HG03139 (cell line): Measurements from ENCODE around the gene MAN2A1.
A peak's percentile ranks its signal among the peaks of the same experiment; 100 is the strongest.
"Not testable (repeated sequence)": the region's sequence is repeated elsewhere in the genome, so short reads cannot be mapped to it uniquely, and the experiment has no call there.

ENCODE experiments used
- ATAC-seq: cut with Tn5 transposase; IDR thresholded peaks from one replicate; pipeline ENCODE4 v1.9.1; 2021; ENCODE audit not compliant: unreplicated experiment

The MAN2A1 gene

GRCh38 chr5:109750463-109750862, 60.7 kb downstream of the MAN2A1 start:
- no peak for ATAC-seq

DNA sequence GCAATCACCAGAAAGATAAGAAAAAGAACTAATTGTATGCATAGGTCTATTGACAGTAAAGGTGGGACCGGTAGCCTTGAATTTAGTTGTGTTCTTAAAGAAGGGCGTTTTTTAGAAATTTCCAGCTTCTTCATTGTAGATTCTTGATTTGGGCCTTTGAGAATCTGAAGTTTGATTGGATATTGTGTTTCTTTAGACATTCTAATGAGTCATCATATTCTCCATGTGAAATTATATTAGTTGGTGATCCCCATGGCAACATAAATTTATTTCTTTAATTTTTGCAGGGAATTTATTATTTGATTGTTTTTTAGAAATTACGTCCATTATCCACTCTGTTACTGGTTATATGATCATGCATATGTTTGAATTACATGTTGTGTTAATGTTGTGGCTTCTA, 63.6 kb downstream of the MAN2A1 start:
- no peak for ATAC-seq

DNA sequence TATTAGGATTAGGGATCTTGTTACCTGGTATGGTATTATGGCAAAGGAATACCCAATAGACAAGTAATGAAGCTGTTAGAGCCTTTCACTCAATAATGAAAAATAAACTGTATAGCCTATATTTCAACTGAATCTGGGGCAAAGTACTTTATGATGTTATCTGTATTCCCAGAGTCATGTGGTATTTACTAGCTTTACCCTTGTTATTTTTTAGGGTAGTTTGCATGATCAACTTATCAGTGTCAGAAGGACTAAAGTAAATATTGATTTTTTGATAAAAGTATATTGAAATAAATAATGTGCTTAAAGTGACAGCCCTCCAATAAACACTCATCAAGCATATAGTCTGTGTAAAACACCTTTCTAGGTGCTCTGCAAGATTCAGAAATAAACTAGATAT, 64.6 kb downstream of the MAN2A1 start:
- no peak for ATAC-seq

DNA sequence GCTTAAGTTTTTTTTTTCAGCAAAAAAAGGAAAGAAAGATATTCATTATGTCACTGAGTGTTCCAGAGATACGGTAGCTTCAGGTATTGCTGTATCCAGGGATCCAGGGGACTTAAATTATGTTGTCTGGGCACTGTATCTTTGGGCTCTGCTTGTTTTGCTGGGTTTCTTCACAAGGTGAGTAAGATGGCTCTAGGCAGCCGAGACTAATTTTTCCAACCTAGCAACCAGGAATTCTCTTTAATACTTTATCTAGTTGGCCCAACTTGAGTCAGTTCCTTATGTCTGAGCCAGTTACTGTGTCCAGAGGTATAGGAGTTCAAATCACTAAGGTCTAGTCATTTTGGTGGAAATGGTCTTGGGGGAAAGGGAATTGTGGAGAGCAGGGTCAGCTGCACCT, 66.0 kb downstream of the MAN2A1 start:
- no peak for ATAC-seq

DNA sequence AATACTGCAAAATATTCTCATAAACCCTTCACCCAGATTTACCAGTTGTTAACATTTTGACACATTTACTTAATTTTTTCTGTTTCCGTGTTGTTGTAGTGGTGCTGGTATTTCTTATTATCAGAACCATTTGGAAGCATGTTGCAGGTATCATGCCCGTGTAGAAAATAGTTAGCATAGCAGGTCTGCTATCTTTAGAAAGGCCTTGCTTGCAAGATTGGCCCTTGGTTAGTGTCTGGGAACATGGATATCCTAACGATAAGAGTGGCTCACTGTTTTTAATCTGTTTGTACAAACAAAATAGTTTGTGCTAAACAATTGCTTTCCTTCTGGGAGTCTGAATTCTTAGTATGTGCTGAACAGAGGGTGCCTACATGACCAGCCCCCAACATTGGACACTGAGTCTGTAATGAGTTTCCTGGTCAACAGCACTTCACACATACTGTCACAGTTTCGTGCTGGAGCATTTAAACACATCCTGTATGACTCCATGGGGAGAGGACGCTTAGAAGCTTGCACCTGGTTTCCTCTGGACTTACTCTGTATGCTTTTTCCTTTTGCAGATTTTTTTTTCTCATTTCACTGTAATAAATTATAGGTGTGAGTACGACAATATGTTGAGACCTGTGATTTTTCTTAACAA, 66.9 kb downstream of the MAN2A1 start:
- no peak for ATAC-seq

DNA sequence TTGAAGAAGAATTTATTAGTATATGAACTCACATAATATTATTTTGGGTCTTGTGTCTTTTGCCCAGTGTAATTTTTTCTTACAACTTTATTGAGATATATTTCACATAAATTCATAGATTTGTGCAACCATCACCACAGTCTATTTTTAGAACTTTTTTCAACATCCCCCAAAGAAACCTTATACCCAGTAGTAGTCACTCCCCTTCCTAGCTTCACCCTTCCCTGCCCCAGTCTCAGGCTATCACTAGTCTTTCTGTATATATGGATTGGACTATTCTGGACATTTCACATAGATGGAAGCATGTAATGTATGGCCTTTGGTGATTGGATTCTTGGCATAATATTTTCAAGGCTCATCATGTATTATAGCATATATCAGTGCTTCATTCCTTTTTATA, 67.8 kb downstream of the MAN2A1 start:
- no peak for ATAC-seq

DNA sequence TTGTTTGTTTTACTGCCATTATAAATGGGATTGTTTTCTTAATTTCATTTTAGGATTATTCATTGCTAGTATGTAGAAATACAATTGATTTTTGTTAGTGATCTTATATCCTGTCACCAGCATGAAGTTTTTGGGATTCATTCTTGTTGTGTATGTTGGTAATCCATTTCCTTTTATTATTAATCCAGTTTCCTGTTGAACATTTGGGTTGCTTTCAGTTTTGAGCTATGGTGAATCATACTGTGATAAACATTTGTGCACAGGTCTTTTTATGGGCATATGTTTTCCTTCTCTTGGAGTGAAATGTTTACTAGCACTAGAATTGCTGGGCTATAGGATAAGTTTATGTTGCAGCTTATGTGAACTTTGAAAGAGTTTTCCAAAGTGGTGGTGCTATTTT, 69.6 kb downstream of the MAN2A1 start:
- peak; percentile 65 for ATAC-seq

- not testable (repeated sequence) for ATAC-seq
These were observed 70.4 kb downstream of the MAN2A1 start for GRCh38 chr5:109760130-109760529.

DNA sequence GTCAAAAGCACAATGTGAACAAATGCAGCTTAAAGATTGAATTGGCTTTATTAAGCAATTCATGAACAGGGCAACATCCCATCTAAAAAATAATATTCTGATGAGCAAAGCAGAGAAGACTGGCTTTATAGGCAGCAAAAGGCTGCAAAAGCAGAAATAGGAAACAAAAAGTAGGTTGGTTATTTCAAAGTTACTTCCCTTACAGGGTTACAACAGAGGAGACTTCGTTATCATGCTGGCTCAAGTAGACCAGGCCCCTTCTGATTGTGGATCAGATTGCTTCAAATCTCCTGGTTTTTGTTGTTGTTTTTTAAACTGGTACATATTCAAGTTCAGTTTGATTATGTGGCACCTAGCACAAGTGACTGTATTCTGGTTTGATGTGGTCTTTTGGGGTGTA, 73.1 kb downstream of the MAN2A1 start:
- no peak for ATAC-seq

GRCh38 chr5:109767184-109767995, 77.7 kb downstream of the MAN2A1 start:
- no peak for ATAC-seq

GRCh38 chr5:109767997-109768396, 78.3 kb downstream of the MAN2A1 start:
- no peak for ATAC-seq

DNA sequence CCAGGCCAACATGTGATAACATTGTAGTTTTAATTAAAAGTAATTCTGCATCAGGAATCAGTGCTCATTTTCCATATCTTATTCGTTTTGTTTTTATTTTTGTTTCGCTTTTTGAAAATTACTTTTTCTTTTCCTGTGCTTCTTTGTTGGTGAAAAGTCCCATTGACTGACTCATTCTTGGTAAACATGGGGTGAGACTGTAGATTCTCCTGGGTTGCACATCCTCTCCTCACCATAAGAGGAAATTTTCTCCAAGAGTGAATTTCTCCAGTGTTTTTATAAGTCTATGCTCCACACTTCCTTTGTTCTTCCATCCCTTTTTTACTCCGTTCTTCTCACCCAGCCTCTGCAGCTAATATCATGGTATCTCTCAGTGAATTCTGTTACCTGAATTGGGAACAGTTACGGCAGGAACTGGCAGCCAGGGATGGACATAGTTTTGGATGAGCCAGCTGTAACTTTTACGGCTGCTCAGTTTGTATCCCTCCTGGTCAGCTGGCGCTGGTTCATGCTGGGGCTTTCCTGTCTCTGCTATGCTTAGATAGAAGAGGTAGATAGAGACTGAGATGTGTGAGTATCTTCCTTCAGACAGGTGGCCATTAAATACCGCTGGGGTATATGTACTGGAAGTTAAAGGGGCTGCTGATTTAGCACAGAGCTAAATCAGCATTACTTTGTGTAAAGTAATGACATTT, 80.0 kb downstream of the MAN2A1 start:
- no peak for ATAC-seq

DNA sequence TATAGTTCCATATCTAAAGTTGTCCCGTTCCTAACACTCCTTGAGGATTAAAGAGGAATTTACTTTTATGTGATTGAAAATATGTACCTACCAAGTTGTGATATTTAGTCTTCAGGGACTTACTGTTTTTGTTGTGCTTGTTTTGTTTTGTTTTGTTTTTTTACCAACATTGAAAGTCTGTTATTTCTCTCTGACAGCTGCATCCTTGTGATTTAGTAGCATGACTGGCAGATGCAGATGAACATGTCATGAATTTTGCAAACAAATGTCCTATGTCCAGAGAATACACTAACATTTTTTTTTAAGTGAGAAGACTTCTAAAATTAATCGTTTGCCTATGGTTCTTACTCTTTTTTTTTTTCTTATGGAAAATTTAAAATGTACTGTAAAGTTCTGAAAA, 85.4 kb downstream of the MAN2A1 start:
- no peak for ATAC-seq

DNA sequence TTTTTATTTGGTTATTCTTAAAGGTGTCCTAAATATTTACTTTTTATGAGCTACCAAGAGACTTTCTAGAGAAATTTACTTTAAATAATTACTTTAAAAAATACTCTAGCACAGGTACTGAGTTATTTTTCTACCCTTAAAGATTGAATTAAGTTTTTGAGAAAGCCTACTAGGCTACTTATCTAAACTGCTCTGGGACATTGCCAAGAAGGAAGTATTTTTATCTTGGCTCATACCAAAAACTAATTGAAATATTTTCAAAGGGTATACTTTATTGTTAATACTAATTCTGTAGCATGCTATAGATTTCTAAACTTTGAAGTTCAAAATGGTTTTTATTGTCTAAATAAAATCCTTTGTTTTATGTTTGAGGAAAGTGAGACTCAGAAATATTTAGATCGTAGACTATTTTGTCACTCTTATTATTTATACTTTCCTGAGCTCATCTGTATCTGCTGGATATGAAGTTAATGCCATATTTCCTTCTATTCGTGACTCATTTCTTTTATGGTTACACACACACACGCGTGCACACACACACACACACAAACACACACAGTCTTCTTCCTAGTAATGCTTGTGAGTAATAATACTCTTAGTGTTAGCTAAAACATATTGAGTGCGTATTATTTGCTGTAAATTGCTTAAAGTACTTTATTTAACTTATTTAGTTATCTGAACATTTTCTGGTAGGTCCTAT, 89.5 kb downstream of the MAN2A1 start:
- ATAC-seq = no peak

GRCh38 chr5:109784687-109785086, 95.0 kb downstream of the MAN2A1 start:
- no peak for ATAC-seq

DNA sequence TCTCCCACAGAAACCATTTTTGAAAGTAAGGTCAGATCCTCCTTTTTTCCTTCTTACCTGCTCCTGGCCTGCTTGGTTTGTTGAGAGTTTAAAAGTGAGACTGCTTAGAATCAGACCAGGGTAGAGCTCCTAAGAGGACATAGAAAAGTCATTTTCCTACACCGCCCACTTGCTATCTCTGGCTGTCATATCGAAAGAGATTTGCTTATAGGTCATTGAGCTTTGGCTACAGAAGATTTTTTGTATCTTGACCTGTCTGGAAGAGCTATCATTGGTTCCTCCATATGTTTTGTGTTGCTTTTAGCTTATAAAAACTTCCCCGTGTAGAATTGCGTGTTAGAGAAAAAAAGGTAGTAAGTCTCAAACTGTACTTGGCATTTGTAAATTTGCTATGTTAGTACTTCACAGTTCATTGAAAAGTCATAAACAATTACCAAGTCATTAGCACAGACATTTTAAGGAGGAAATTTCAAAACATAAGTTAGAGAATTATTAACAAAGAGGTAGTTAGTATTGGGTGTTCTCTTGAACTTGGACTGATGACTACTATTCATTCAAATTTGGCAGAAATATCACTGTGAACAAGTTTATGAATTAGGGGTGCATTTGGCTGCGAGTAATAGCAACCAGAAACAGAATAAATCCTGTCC, 96.6 kb downstream of the MAN2A1 start:
- ATAC-seq = no peak

GRCh38 chr5:109788596-109788995, 98.9 kb downstream of the MAN2A1 start:
- ATAC-seq = peak; percentile 84

GRCh38 chr5:109792613-109793012, 102.9 kb downstream of the MAN2A1 start:
- no peak for ATAC-seq

DNA sequence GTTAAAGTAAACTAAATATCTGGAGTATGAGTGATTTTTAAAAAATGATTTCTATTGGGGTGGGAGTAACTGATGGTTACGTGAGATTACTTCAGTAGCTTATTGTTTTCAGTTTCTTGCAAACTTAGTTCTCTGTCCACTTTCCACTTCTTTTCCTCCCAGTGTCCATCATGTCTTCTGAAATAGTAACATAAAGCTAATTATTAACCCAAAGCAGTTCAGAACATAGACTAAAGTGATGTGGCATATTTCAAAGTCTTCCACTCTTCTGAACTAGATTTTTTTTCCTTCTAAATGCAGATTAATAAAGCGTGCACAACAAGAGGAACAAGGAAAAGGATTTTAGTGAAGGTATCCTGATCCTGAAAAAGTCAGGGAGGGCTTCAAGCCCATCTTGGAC, 114.1 kb downstream of the MAN2A1 start:
- ATAC-seq = no peak

- peak; percentile 60 for ATAC-seq
These were observed 115.7 kb downstream of the MAN2A1 start for GRCh38 chr5:109805472-109805871.

GRCh38 chr5:109805883-109806282, 116.2 kb downstream of the MAN2A1 start:
- ATAC-seq = peak; percentile 42
